ENCODE data around the gene SPIRE1.
"Not testable (repeated sequence)": the region's sequence is repeated elsewhere in the genome, so short reads cannot be mapped to it uniquely, and the experiment has no call there.

The SPIRE1 gene

DNA sequence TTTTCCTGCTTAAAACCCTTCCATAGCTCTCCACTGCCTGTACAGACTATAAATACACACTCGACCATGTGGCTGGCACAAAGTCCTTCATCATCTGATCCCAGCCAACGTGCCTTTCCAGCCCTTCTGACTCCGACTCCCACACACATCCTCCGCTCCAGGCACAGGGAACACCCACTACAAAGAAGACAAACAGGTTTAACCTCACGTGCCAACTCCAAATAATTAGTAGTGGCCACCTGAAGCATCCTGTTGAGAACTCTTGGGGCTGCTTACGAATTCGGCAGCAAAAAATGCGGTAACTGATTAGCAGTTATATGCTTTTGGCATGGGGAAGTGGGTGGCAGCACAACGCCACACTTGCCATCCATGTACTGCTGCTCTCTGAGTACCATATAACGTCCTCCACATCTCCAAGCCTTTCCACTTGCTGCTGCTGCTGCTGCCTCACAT lies 12.1 kb downstream of the SPIRE1 start:
- DNase-seq, result no peak

GRCh38 chr18:12645254-12645653 lies 12.7 kb downstream of the SPIRE1 start:
- peak; percentile 47 for DNase-seq

GRCh38 chr18:12643756-12644155 lies 14.2 kb downstream of the SPIRE1 start:
- not testable (repeated sequence) for DNase-seq

- DNase-seq, result no peak
Observed at GRCh38 chr18:12640881-12641200, 17.1 kb downstream of the SPIRE1 start.

- DNase-seq, result no peak
Observed at GRCh38 chr18:12639990-12640880, 17.7 kb downstream of the SPIRE1 start.

DNA sequence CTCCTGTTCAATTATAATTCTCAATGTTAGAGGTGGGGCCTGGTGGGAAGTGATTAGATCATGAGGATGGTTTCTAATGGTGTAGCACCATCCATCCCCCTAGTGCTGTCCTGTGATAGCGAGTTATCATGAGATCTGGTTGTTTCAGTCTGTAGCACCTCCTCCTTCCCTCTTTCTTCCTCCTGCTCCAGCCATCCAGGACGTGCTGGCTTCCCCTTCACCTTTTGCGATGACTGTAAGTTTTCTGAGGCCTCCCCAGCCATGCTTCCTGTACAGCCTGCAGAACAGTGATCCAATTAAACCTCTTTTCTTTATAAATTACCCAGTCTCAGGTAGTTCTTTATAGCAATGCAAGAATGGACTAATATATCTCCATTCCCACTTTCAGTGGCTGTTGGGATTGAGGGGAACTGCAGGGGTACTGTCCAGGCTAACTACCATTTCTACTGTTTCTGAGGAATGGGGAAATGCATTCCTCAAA lies 19.2 kb downstream of the SPIRE1 start:
- no peak for DNase-seq

DNA sequence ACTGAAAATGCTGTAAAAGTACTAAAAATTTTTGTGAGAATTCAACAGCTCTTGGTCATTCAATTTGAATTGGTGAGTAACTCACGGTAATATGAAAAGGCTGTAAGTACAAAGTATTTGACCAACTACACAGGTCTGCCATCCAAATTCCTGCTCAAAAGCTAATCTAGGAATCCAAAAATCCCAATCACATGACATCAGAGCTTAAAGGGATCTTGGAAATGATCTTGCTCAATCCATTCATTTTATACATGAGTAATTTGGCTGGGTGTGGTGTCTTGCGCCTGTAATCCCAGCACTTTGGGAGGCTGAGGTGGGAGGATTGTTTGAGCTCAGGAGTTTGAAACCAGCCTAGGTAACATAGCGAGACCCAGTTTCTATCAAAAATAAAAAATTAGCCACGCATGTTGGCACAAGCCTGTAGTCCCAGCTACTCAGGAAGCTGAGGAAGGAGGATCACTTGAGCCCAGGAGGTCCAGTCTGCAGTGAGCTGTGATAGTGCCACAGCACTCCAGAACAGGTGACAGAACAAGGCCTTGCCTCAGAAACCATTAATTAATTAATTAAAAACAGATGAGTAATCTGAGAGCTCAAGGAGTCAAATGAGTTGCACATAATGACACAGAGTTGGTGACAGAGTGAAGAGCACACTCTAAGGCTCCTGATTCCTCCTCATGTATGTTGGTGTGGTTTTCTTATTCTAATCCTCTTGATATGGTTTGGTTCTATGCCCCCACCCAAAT lies 19.8 kb downstream of the SPIRE1 start:
- no peak for DNase-seq

DNA sequence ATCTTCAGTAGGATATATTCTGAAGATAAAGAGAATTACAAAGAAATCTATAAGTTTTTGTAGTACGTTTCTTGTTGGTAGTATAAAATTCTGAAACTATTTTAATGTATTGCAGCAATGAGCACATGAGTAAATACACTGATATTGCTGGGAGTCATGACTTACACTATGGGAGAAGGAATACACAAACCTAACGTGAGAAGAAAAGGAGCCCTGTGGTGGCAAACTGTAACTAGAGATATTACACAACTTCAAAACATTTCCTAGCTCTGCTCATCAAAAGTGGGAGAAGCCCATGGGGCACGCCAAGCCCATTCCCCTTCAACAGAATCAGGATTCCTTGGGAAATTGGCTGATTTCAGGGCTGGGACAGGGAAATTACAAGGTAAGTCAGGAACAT lies 20.5 kb downstream of the SPIRE1 start:
- DNase-seq, result no peak

DNA sequence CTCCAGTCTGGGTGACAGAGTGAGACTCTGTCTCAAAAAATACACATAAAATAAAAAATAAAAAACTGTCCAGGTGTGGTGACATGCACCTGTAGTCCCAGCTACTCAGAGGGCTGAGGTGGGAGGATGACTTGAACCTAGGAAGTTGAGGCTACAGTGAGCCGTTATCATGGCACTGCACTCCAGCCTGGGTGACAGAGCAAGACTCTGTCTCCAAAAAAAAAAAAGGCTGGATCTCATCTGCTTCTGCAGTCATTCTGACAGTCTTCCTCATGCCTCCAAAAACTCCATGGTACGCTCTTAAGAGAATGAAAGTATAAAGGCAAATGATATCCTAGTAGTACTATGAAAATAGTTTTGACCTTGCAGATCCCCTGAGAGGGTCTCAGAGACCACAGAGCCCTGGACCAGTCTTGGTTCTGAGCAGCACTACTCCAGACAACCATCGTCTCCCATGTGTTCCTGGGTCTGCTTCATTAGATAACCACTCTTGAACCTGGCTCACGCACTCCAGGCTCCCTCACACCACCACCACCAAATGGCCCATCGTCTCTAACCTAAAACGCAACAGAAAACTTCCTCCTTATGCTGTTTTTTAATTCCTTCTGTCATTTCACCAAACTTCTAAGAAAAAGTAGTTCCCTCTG lies 26.0 kb downstream of the SPIRE1 start:
- DNase-seq, result no peak

GRCh38 chr18:12630136-12630535 lies 27.8 kb downstream of the SPIRE1 start:
- DNase-seq, result no peak

GRCh38 chr18:12628706-12629702 lies 28.9 kb downstream of the SPIRE1 start:
- no peak for DNase-seq

DNA sequence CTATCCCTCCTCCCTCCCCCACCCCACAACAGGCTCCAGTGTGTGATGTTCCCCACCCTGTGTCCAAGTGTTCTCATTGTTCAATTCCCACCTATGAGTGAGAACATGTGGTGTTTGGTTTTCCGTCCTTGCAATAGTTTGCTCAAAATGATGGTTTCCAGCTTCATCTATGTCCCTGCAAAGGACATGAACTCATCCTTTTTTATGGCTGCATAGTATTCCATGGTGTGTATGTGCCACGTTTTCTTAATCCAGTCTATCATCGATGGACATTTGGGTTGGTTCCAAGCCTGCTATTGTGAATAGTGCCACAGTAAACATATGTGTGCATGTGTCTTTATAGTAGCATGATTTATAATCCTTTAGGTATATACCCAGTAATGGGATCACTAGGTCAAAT lies 30.7 kb downstream of the SPIRE1 start:
- DNase-seq, result not testable (repeated sequence)

GRCh38 chr18:12625241-12625640 lies 32.7 kb downstream of the SPIRE1 start:
- no peak for DNase-seq

DNA sequence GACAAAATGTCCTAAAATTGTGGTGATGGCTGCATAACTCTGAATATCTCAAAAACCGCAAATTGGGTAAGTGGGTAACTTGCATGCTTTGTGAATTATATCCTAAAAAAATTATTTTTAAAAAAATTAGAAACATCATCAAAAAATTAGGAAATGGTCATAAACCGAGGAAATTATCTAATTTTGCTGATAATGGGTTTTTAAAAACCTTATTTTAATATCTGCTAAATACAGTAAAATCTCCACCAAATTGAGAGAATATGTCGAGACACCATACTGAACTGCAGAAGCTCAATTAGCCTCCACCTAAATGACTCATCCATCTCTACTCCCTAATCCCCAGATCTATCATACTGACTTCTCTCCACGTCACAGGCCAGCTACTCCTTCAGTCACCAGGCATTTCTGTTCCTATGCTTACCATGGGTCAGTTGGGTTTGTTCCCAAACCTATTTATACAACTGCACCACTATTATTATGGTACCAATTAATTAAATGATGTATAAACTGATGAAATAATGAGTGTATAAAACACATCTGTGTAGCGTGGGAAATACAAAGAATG lies 36.1 kb downstream of the SPIRE1 start:
- no peak for DNase-seq

DNA sequence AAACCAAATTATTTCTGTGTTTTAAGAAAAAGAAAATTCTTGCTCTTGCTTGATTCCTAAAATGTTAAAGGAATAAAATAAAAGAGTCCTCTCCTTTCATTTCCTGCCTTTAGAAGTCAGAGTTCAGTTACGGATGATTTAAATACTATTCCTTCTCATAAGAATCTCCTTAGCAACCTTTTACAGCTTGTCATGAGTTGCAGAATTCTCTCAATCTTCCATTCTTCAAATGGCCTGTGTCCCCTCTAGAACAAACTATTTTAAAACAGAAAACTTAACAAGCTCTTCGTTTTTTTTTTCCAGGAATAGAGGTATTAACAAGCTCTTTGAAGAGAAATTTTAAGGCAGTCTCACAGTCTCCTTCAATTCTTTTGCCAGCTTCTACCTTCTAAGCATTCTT lies 42.2 kb downstream of the SPIRE1 start:
- no peak for DNase-seq

- no peak for DNase-seq
Observed at GRCh38 chr18:12608301-12608700, 49.6 kb downstream of the SPIRE1 start.

DNA sequence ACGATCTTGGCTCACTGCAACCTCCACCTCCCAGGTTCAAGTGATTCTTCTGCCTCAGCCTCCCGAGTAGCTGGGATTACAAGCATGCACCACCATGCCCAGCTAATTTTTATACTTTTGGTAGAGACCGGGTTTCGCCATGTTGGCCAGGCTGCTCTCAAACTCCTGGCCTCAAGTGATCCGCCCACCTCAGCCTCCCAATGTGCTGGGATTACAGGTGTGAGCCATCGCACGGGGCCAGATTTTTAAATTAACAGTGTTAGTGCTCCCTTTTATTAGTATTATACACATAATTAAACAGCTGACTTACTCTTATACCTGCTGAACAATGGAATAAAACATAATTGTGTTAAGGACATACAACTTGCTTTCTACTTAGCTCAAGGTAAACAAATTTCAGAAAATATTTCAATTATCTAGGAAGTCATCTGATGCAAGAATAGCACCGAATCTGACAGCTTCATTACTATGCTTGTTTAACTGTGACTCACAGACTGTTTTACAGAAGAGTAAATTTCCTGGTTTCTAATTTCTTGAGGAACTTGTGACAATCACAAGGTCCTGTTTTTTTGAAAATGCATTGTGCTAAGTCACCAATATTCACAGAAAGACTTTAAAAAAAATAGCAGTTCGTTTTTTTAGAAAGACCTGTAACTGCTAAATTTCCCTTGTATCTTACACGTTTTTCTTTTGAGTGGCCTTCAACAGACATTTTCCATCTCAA lies 51.2 kb downstream of the SPIRE1 start:
- peak; percentile 89 for DNase-seq

DNA sequence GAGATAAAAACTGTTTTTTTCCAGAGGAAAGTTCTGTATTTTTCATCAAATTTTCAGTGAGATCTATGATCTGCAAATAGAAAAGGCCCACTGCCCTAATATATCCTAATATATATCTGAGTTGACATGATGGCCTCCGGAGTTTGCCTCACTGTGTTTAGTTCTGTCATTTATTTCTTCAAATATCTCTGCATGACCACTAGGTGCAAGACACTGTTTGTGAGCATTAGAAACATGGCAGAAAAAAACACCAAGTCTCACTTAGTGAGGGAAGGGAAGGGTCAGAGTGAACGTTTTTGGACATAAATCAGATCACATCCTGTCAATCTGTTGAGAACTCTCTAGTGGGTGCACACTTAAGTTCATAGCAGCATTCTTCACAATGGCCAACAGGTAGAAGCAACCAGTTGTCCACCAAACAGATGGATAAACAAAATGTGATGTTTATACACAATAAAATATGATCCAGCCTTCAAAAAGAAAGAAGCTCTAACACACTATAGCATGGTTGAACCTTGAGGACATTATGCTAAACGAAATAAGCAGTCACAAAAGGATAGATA lies 53.4 kb downstream of the SPIRE1 start:
- DNase-seq, result no peak

- no peak for DNase-seq
Observed at GRCh38 chr18:12599966-12600365, 57.9 kb downstream of the SPIRE1 start.

DNA sequence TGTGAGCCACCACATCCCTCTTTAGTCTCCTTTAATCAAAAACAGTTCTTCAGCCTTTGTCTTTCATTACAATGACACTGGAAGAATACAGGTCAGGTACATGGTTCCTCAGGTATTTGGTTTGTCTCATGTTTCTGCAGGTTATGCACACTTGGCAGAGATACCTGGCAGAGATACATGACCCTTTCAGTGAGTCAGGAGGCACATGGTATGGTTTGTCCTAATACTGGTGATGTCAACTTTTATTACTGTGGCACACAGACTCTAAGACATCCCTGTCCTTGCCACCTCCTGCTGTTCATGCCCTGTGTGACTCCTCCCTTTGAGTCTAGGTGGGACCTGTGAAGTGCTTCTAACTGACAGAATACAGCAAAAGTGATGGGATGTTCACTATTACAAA lies 58.4 kb downstream of the SPIRE1 start:
- no peak for DNase-seq
